GM21786 (cell line): ENCODE data around the gene SCAPER.
"Not testable (repeated sequence)": the region's sequence is repeated elsewhere in the genome, so short reads cannot be mapped to it uniquely, and the experiment has no call there.

Experiments
- ATAC-seq: cut with Tn5 transposase; IDR thresholded peaks from one replicate; pipeline ENCODE4 v1.9.1; 2021; ENCODE audit not compliant: unreplicated experiment

The SCAPER gene

DNA sequence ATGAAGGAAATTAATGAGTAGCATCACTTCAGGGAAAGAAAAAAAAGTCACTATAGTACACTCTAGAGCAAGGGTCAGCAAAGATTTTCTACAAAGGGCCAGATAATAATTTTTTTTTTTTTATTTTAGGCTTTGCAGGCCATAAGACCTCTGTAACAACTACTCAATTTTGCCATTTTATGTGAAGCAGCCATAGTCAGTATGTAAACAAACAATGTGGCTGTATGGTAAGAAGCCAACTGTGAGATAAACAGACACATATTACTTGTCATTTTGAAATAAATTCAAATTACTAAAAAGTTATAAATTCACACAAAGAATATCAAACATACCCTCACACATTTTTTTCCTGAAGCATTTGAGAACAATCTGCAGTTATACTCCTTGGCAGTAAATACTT lies 40.6 kb downstream of the SCAPER start:
- no peak for ATAC-seq

DNA sequence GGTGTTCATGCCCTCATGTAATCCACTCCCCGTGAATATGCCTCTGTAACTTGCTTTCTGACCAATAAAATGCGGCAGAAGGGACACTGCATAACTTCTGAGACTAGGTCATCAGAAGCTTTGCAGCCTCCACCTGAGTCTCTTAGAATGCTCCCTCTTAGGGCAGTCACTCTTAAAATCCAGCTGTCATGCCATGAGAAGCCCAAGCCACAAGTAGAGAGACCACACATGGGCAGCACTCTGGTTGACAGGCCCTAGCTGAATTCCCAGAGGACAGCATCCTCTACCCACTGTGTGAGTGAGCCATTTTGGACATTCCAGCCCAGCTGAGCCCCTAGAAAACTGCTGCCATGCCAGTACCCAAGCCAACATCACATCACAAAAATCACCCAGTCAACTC lies 41.4 kb downstream of the SCAPER start:
- ATAC-seq = no peak

DNA sequence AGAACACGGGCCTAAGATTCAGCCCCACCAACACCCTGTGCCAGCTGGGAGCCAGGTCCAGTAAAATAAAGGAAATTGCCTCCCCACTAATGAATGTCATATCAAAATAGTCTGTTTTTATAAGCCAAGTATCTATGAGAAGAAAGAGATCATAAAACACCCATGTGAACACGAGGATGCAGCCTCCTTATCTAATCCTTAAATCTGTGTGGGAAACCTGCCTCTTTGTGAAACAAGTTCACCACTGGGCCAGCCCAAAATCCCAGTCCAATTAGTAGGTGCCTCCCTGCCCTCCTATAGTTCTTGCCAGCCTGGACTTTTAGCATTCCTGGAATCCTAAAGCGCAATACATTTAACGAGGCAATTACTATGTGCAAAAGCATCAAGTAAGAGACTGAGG lies 42.0 kb downstream of the SCAPER start:
- ATAC-seq = no peak

DNA sequence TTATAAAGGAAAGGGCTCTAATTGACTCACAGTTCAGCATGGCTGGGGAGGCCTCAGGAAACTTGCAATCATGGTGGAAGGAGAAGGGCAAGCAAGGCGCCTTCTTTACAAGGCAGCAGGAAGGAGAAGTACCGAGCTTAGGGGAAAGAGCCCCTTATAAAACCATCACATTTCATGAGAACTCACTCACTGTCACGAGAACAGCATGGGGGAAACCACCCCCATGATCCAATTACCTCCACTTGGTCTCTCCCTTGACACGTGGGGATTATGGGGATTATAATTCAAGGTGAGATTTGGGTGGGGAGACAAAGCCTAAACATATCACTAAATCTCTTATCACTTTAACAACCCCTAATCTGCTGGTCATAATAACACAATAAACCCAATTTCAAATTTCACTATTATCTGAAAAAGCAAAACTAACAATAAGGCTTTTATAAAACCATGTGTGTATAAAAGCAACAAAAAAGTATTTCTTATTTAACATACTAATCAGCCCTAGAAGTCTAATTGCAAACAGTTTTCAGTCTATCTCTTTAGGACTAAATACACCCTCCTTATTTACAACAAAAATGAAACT lies 43.2 kb downstream of the SCAPER start:
- ATAC-seq = no peak

DNA sequence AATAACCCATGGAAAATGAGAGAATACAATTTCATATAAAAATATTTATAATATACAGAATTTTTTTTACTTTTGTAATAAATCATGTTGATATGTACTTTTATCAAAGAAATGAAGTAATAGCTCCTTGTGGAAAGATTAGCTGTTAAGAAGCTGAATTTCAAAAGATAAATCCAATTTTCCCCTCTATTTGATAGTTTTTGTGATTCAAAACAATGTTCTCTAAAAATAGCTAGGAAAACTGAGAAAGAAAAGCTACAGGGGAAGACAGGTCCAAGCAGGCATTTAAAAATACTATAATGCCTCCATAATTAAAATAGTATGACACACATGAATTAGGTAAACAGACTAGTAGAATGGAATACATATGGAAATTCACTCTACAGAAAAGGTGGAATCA lies 44.9 kb downstream of the SCAPER start:
- ATAC-seq = no peak

DNA sequence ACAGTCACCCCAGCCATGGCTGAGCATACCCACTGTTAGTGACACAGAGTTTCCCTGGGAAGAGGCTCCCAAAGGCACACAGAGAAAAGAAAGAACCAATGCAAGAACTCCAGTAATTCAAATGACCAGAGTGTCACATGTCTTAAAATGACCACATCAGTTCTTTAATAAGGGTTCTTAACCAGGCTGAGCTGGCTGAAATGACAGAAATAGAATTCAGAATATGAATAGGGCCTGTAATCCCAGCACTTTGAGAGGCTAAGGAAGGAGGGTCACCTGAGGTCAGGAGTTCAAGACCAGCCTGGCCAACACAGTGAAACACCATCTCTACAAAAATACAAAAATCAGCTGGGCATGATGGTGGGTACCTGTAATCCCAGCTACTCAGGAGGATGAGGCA lies 54.8 kb downstream of the SCAPER start:
- ATAC-seq = not testable (repeated sequence)

DNA sequence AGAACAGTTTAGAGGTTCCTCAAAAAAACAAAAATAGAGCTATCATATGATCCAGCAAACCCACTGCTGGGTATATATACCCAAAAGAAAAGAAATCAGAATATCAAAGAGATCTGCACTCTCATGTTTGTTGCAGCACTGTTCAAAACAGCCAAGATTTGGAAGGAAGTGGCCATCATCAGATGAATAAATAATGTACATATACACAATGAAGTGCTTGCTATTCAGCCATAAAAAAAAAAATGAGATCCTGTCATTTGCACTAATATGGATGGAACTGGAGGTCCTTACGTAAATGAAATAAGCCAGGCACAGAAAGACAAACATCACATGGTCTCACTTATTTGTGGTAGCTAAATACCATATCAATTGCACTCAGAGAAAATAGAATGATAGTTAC lies 58.4 kb downstream of the SCAPER start:
- ATAC-seq = no peak

DNA sequence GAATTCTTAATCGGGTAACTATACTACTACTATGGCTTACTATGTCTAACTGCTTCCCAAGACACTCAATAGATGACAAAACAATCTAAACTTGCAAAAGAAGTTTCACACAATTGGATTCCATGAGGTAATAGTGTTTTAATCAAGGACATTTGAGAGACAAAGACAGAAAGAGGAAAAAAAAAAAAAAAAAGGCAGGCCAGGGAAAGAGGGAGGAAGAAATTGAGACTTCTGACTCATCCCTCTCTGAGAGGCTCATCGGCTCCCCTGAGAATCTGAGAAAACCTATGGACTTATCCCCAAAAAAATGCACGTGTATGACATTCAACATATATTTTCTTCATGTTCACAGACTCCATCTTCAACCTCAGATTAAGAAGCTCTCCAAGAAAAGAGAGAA lies 61.0 kb downstream of the SCAPER start:
- ATAC-seq = no peak

DNA sequence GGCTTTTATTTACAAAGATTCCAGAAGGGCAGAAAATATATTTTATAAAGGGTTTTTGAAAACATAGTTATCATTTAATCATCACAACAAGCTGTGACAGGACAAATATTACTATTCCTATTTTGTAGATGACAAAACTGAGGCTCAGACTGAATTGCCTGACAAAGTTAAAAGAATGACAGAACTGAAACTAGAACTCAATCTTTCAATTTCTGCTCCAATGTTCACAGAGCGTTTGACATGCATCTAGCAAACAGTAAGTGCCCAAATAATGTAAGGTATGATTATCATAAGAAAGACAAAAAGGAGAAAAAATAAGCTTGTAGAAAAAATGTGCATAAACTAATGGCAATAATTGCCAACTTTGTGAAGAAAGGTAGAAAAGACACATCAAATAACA lies 61.9 kb downstream of the SCAPER start:
- ATAC-seq = no peak

DNA sequence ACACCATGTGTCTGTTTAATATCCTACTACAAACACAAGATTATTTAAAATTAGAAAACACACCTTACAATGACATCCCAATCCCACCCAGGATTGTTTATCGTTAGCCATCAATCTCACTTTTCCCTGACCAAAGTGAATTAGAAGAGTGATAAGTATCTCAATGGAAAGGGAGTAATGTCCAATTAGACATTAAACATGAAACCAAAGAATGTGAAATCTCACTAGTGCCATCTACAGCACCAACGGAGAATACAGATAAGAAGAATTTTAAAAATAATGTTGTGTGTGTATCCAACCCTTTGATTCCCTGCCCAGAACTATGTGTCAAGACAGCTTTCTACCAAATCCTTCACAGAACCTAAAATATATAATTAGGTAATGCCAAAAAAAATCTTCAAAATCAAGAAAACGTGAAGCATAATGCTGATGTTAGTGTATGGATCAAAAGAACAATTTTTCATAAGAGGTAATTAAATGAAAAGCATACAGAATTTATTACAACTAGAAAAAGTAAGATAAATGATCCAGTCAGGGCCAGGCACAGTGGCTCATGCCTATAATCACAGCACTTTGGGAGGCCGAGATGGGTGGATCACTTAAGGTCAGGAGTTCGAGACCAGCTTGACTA lies 64.2 kb downstream of the SCAPER start:
- no peak for ATAC-seq

DNA sequence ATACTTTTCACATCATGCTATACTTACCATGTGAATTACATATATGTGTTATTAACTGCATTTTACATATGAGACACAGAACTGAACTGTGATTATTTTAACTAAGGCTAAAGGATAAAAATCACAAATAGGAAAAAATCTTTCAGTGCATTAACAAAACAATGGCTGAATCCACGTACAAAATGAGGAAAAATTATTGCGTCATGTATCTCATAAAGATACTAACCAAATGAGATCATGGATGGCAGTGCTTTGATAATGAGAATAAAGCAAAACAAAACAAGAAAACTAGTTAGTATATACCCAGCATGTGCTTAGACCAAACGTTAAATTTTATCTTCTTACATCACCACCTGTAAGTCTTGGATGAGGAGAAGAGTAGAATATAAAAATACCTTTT lies 66.0 kb downstream of the SCAPER start:
- ATAC-seq = no peak

DNA sequence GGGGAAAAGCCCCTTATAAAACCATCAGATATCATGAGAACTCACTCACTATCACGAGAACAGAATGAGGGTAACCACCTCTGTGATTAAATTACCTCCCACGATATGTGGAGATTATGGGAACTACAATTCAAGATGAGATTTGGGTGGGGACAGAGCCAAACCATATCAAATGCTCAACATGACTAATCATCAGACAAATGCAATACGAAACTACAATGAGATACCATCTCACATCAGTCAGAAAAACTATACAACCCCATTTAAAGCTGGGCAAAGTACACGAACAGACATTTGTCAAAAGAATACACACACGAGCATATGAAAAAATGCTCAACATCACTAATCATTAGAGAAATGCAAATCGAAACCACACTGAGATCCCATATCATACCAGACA lies 67.7 kb downstream of the SCAPER start:
- ATAC-seq = no peak

DNA sequence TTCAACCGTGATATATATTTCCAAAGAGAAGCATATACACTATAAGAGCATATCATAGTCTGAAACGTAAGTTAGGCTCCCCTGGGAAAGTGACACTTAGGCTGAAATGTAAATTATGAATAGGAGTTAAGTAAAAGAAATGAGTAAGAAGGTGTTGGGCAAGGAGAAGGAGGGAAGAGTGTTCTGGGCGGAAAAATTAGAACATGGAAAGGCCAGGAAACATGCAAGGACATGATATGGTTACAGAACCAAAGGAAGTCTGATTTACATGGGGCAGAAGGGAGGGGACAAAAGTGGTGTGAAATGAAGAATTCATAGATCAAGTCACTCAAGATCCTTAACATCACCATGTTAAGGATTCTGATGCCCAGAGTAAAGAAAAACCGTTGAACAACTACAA lies 75.2 kb downstream of the SCAPER start:
- ATAC-seq = no peak

DNA sequence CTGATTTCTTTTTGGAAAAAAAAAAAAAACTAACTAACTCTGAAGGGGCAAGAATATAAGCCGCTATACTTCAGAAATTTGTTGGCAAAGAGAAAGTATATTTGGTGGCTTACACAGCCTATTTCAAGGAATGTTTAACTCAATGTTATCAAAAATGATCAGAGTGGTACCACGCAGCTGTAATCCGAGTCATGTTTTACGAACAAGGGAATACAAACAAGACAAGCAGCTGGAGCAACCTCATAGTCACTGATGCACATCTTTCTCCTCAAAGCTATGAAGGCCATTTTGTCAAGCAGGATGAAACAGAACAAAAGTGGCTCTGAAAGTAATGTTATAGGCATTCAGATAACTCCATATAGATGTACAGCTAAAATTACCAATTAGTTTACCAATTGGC lies 81.2 kb downstream of the SCAPER start:
- no peak for ATAC-seq

DNA sequence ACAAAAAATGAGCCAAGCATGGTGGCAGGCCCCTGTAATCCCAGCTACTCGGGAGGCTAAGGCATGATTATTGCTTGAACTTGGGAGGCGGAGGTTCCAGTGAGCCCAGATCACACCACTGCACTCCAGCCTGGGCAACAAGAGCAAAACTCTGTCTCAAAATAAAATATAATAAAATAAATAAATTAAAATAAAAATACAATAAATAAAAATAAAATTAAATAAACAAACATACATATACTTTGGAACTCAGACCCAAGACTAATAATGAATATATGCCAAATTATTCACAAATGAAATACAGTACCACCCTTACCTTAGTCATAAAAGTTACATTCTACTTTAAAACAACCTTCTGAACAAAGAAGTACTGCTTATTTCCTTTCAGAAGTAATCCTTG lies 81.8 kb downstream of the SCAPER start:
- no peak for ATAC-seq

DNA sequence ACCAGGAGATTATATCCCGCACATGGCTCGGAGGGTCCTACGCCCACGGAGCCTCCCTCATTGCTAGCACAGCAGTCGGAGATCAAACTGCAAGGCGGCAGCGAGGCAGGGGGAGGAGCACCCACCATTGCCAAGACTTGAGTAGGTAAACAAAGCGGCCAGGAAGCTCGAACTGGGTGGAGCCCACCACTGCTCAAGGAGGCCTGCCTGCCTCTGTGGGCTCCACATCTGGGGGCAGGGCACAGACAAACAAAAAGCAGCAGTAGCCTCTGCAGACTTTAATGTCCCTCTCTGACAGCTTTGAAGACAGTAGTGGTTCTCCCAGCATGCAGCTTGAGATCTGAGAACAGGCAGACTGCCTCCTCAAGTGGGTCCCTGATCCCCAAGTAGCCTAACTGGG lies 86.2 kb downstream of the SCAPER start:
- ATAC-seq = not testable (repeated sequence)

DNA sequence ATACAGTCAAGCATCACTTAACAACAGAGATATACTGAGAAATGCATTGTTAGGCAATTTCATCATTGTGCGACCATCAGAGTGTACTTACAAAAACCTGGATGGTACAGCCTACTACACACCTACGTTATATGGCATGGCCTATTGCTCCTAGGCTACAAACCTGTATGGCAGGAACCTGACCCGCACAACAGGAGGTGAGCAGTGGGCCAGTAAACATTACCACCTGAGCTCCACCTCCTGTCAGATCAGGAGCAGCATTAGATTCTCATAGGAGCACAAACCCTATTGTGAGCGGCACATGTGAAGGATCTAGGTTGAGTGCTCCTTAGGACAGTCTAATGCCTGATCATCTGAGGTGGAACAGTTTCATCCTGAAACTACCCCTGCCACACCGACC lies 89.7 kb downstream of the SCAPER start:
- ATAC-seq = no peak

DNA sequence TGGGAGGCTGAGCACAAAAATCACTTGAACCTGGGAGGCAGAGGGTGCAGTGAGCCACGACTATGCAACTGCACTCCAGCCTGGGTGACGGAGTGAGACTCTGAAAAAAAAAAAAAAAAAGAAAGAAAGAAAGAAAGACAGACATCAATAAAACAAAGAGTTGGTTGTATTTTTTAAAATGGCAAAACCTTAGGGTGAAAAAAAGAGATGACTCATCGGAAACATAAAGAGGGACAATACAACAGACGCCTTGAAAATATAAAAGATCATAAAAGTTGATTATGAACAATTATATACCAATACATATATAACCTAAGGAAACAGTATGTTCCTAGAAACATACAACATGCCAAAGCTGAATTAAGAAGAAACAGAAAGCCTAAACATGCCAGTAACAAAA lies 92.8 kb downstream of the SCAPER start:
- ATAC-seq = no peak

DNA sequence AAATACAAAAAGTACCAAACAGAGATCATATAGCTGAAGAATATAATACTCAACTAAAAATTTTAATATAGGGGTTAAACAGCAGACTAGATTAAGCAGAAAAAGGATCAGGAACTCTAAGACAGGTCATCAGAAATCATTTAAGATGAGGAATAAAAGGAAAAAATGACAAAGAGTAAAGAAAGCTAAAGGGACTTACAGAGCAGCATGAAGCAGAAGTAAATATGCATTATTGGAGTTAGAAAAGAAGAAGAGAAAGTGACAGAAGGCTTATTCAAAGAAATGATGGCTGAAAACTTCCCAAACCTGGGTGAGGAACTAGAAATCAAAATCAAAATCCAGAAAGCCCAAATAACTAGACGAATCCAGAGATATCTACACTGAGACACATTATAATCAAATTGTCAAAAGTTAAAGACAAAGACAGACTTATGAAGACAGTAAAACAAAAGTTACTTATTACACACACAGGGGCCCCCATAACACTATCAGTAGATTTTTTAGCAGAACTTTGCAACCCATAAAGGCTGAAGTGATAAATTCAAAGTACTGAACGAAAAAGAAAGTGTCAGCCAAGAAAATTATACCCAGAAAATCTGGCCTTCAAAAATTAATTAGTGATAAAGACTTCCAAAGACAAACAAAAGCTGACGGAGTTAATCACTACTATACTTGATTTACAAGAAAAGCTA lies 95.6 kb downstream of the SCAPER start:
- ATAC-seq = no peak

DNA sequence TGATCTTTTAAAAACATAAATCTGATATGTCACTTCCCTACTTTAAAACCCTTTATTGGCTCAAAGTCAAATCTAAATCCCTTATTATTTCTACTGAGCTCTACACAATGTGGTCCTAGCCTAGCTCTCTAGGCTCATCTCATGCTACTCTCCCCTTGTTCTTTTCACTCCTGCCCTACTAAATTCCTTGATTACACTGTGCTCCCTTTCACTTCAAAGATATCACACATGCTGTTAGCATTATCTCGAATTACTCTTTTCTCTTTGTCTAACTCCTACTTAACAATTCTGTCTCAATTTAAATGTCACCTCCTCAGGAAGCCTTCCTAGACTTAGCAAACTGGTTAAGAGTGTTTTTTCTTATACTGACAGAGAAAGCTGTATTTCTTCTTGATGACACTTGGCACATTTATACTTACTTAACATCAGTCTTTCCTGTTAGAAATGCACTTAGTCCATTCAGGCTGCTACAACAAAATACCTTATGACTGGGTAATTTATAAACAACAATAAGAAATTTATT lies 102.0 kb downstream of the SCAPER start:
- ATAC-seq = no peak

DNA sequence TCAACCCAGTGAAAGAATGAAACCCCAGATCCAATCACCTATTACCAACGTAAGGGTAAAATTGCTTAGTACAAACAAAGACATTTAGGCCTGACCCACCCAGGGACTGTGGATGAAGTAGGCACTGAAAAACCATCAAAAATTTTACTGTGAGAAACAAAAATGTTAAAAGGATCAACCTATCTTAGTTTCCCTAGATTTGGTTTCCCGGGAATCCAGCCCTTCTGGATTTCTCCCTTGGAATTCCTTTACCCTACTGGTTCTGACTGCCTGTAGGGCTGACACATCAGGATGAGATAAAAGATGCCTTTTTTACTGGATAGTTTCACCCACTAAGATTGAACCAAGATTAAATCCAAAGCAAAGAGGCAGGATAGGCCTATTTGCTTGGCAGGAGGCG lies 102.7 kb downstream of the SCAPER start:
- no peak for ATAC-seq

DNA sequence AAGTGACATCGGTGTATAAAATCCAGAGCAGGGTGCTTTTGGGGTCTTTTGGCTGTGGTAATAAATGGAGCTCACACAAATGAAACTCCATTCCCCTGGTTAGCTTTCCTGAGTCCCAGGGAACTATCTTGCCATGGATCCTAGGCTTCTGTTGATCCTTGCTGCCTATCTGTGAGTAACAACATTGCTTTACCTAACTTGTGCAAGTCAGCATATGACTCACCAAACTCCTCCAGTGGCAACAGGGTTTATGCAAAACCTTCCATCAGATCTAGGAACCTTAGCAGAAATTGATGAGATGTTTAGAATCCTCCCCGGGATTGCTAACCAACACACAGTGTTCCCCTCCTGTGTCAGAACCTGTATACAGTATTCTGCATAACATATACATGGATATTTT lies 105.4 kb downstream of the SCAPER start:
- ATAC-seq = no peak

DNA sequence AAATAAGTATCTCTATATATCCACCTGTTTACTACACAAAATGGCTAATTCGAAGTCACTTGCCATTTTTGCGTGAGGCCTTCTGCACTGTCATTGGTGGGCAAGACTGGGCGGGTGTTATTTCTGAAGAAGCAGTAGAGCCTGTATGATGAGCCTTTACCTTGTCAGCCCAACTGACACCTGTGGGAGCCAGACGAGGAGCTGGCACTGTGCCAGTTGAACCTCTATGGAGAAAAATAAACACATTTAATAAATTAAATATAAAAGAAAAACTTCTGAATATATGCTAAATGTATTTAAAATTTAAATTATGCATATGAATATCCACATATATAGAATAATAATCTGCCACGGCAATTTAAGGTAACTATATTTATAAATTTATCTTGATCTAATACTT lies 109.9 kb downstream of the SCAPER start:
- ATAC-seq = no peak
